Subcutaneous preadipocyte (primary cell): ENCODE results near the gene GPER1. TPM values are rescaled to one million over a fixed set of nuclear protein-coding genes. Genes with fewer than 3 reads are reported as not detected.

Experiments
- total RNA-seq: library from RNA; depleted of rRNA; stranded (reverse); fragments of >200 nt; gene quantifications from 2 replicates; pipeline ENCODE4 v1.2.3, GENCODE V29; 2012

GPER1 gene
- total RNA-seq, result 4.1 and 8.5 TPM in 2 replicates

DNA sequence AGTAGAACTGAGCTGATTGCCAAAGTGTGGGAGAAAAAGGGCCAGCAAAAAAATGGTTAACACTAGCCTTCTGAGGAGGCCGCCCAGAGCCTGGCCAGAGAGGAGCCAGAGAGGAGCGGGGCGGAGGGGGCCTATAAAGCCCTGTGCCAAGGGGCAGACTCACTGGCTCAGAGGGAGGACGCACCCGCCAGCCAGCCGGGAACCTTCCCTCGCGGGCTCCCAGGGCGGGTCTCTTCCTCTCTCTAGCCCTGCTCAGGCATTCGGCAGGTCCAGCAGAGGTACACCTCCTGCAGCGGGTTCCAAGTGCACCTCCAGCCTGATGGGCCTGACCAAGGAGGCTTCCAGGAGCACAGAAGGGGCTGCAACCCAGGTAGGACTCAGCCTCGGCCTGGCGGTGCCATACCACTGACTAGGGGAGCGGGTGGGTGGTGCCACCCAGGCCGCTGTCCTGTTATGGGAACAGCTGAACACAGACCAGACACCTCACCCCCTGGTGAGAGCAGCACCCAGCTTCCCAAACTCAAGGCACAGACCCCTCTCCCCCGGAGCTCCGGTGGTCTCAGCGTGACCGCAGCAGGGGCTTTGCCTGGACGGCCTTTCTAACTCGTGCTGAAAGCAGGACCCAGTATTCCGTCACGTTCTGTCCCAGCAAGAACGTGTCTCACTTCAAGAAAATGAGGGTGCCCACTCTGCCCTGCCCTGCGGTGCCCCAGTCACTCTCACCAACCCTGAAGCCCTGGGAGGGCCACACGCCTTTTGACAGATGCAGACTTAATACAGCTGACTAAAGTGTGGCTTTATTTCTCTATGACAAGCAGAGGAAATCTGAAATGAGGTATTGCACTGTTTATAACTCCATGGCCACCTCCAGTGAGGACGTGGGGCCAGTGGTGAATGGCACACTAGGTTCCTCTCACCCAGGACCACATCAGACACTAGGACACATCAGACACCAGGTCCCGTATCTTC is at the start of gene GPER1:
Gene GPER1 (plus strand): TSS at position 162 of the 969 bp plus-strand sequence. CDS start 3,616 bp downstream, outside the sequence.

DNA sequence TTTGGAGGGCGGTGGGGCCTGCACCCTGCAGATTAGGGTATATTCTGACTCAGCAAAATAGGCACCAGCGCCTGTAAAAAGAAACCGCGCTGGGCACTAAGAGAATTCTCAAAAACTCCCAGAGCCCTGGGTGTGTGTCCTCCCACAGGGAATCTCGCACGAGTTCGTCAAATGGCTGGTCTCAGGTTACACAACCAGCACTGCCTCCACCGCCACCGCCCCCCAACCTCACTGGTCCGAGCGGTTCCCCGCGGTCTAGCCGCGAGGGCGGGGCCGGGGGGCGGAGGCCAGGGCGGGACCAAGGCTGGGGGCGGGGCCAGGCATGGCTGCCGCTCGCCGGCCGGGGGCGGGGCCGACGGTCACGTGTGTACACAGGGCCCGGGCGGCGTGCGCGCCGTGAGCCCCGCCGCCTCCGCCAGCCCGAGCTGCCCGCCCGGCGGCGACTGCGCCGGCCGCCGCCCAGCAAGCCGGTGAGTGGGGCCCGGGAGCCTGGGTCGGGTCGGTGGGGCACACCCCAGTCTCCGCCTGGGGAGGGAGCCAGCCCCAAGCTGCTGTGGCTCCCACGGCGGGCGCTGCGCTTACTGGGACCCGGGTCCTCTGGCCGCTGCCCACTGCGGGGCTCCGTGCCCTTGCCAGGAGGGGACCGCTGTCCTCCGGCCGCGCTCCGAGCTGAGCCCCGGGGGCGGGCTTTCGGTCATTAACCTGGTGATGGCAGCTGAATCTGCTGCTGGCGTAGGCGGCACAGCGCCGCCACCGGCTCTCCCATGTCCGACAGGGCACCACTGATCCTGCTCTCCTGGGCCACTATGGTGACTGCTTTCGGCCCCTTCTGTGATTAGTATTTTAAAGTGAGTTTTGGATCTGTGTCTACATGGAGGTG is 43.5 kb upstream of the GPER1 start, which contains the start of gene GPR146:
Gene GPR146 (plus strand): TSS at position 358 of the 880 bp plus-strand sequence. CDS start 12,970 bp downstream, outside the sequence.

Other genes starting within 250 kb of the GPER1 start
- gene GET4, start 211.6 kb upstream of the GPER1 start, total RNA-seq, result 12.5 and 17.0 TPM in 2 replicates
- 0.73 and 1.2 TPM in 2 replicates for gene ADAP1, start 133.4 kb upstream of the GPER1 start, total RNA-seq
- gene COX19, start 112.6 kb upstream of the GPER1 start, total RNA-seq, result 6.2 and 9.8 TPM in 2 replicates
- not detected in 2 replicates for gene CYP2W1, start 104.9 kb upstream of the GPER1 start, total RNA-seq
- gene GPR146, start 43.6 kb upstream of the GPER1 start, total RNA-seq, result 0.78 and 2.6 TPM in 2 replicates
- 8.2 and 12.1 TPM in 2 replicates for gene ZFAND2A, start 72.1 kb downstream of the GPER1 start, total RNA-seq
- gene UNCX, start 144.8 kb downstream of the GPER1 start, total RNA-seq, result not detected in 2 replicates